Right lobe of liver (tissue), 4 donors: Measurements from ENCODE around the gene KCNJ5.

Experiments used
- CTCF ChIP-seq, 4 donors: fragments of 200-600 bp in 3 of 4; fragments of 450-650 bp in 1 of 4; IDR thresholded peaks; one replicate each; pipeline versions ENCODE4 v1.5.1 to v1.8.0; 2016 to 2022; ENCODE audit warnings: antibody characterized with exemption in 4 of 4, mild to moderate bottlenecking in 2 of 4
- POLR2A ChIP-seq: fragments of 450-650 bp; IDR thresholded peaks from one replicate; pipeline ENCODE4 v1.6.1; 2017; ENCODE audit warnings: antibody characterized with exemption, mild to moderate bottlenecking
- donor health status: DM: no; HTN: no; CAD: no.
- donor health status: DM: no; HTN: no; CAD: no.
- donor health status: DM: no; HTN: yes; CAD: no.

GRCh38 chr11:128868841-128869671 lies 22.1 kb upstream of the KCNJ5 start:
- TF ChIP-seq CTCF (IDR thresholded peaks at IDR 0.05), result no peak
- TF ChIP-seq POLR2A, result no peak
